UCSD-AML1 (cell line): Measurements from ENCODE around the gene SIGLEC8.
"Not testable (repeated sequence)": the region's sequence is repeated elsewhere in the genome, so short reads cannot be mapped to it uniquely, and the experiment has no call there.

Source experiments
- DNase-seq: peaks from one replicate; lab custom pipeline; 2025; ENCODE audit not compliant: unreplicated experiment; lab: John Stamatoyannopoulos, UW

The SIGLEC8 gene

GRCh38 chr19:51473009-51473707, 14.9 kb upstream of the SIGLEC8 start:
- DNase-seq = peak; percentile 71

GRCh38 chr19:51472607-51473006, 14.4 kb upstream of the SIGLEC8 start:
- DNase-seq = no peak

- no peak for DNase-seq
Measured at GRCh38 chr19:51471527-51471926, 13.3 kb upstream of the SIGLEC8 start.

GRCh38 chr19:51470966-51471365, 12.7 kb upstream of the SIGLEC8 start:
- no peak for DNase-seq

GRCh38 chr19:51469629-51470028, 11.4 kb upstream of the SIGLEC8 start:
- no peak for DNase-seq

GRCh38 chr19:51469162-51469561, 10.9 kb upstream of the SIGLEC8 start:
- DNase-seq = no peak

GRCh38 chr19:51468545-51468920, 10.3 kb upstream of the SIGLEC8 start:
- no peak for DNase-seq

GRCh38 chr19:51467864-51468544, 9.8 kb upstream of the SIGLEC8 start:
- peak; percentile 34 for DNase-seq

GRCh38 chr19:51466723-51467122, 8.5 kb upstream of the SIGLEC8 start:
- DNase-seq = no peak

GRCh38 chr19:51463976-51464581, 5.8 kb upstream of the SIGLEC8 start:
- not testable (repeated sequence) for DNase-seq

- DNase-seq = no peak
Measured at GRCh38 chr19:51462681-51463080, 4.4 kb upstream of the SIGLEC8 start.

GRCh38 chr19:51462276-51462675, 4.0 kb upstream of the SIGLEC8 start:
- no peak for DNase-seq

GRCh38 chr19:51461723-51462161, 3.5 kb upstream of the SIGLEC8 start:
- DNase-seq = peak; percentile 56

GRCh38 chr19:51460164-51460992, 2.1 kb upstream of the SIGLEC8 start:
- DNase-seq = peak; percentile 38

GRCh38 chr19:51458899-51459505, 748 bp upstream of the SIGLEC8 start:
- no peak for DNase-seq

- no peak for DNase-seq
Measured at GRCh38 chr19:51457351-51458013, 772 bp downstream of the SIGLEC8 start.

GRCh38 chr19:51456541-51457290, 1.5 kb downstream of the SIGLEC8 start:
- no peak for DNase-seq

- DNase-seq = no peak
Measured at GRCh38 chr19:51450730-51451307, 7.4 kb downstream of the SIGLEC8 start.

- DNase-seq = no peak
Measured at GRCh38 chr19:51448411-51449016, 9.7 kb downstream of the SIGLEC8 start.
